Measurements from ENCODE around the gene TPSAB1.
"Not testable (repeated sequence)": the region's sequence is repeated elsewhere in the genome, so short reads cannot be mapped to it uniquely, and the experiment has no call there.

Gene TPSAB1

DNA sequence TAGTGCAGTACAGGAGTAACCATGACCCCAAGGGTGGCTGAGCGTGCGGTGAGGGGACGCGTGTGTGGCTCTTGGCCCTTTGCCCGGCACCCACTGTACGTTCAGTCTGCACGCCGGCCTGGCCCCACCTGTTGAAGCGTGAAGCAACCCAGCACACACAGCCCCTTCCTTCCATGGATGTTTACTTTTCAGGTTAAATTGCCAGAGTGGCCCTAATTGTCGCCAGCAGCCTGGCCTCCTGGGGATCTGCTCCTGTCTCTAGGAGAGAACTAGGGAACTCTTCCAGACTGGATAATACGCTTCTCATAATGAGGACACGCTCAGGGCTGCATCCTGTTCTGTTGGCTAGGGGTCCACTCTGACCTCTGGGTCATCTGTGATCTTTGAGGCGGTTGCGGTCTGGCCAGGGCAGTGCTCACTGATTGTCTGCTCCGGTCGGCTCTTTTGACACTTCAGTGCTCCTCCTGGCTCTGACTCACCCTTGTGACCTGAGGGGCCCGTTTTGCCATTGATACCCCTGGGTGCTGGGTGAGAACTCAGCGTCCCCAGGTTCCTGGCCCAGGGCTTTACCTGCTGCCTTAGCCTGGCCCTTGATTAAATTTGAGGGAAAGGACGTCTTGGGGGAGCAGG is 43.2 kb upstream of the TPSAB1 start:
- no peak for TF ChIP-seq CTCF (IDR thresholded peaks at IDR 0.05; ENCODE audit: extremely low read depth, missing control alignments)
- DNase-seq (ENCODE audit: low spot score), result no peak

DNA sequence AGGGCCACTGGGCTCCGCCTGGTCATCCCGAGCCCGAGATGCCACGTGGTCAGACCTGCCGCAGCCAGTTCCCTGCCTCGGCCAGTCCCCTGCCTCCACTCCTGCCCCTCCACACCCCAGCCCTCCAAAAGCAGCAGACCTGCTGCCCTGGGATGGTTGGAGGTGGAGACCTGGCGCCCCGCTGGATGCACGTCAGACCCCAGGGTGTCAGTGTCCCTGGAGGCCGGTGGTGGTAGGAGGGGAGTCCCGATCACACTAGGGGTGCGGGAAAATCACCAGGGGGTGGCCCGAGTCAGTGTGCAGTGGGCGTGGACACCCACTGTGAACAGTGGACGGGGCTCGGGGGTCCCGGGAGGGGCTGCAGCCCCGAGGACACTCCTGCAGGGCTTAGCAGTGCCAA is 42.3 kb upstream of the TPSAB1 start:
- no peak for DNase-seq (ENCODE audit: low spot score)
- no peak for TF ChIP-seq CTCF (IDR thresholded peaks at IDR 0.05; ENCODE audit: extremely low read depth, missing control alignments)

- DNase-seq (ENCODE audit: low spot score), result not testable (repeated sequence)
These were observed 41.7 kb upstream of the TPSAB1 start for GRCh38 chr16:1198671-1199346.

DNA sequence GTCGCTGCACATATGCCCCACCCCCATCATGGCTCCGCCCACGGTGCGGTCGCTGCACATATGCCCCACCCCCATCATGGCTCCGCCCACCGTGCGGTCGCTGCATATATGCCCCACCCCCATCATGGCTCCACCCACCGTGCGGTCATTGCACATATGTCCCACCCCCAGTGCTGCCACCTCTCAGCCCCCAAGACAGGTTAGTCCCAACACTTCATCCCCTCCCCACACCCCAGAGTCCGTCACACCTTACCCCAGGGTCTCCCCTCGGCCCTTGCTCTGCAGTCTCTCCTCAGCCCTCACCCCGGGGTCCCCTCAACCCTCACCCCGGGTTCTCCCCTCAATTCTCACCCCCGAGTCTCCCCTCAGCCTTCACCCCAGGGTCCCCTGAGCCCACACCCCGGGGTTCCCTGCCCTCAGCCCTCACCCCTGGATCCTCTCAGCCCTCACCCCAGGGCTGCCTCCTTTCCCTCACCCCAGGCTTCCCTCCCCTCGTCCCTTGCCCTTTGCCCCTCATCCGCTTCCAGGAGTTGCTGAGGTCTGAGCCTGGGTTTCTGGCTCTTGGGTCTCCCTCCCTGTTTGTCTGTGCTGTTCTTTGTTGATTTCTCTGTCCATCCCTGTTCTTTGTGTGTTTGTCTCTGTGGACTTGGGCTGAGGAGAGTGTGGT is 41.0 kb upstream of the TPSAB1 start:
- no peak for TF ChIP-seq CTCF (IDR thresholded peaks at IDR 0.05; ENCODE audit: extremely low read depth, missing control alignments)
- DNase-seq (ENCODE audit: low spot score), result no peak

DNA sequence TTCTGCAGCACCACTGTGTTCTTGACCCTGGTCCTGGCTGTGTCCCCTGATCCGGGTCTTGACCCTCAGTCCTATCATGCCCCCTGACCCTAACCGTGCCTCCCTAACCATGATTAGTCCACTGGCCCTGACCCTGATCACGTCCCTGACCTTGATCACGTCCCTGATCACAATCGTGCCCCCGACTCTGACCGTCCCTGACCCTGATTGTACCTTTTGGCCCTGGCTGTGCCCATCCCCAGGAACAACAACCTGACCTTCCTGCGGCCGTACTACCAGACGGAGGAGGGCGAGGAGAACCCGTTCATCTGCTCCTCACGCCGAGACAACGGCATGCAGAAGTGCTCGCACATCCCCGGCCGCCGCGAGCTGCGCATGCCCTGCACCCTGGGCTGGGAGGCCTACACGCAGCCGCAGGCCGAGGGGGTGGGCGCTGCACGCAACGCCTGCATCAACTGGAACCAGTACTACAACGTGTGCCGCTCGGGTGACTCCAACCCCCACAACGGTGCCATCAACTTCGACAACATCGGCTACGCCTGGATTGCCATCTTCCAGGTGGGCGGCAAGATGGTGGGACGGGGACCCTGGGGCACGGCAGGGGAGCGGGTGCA is 40.4 kb upstream of the TPSAB1 start:
- no peak for TF ChIP-seq CTCF (IDR thresholded peaks at IDR 0.05; ENCODE audit: extremely low read depth, missing control alignments)
- DNase-seq (ENCODE audit: low spot score), result no peak

DNA sequence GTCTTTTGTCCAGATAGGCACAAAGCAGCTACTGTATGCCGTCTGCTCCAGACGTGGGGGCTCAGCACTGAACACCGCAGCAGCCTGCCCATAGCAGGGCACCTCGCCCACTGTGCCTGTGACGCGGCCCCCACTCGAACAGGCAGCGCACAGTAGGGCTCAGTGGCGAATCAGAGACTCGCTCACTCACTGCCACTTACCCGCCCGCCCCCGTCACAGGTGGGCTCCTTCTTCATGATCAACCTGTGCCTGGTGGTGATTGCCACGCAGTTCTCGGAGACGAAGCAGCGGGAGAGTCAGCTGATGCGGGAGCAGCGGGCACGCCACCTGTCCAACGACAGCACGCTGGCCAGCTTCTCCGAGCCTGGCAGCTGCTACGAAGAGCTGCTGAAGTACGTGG is 39.1 kb upstream of the TPSAB1 start:
- no peak for TF ChIP-seq CTCF (IDR thresholded peaks at IDR 0.05; ENCODE audit: extremely low read depth, missing control alignments)
- DNase-seq (ENCODE audit: low spot score), result no peak

DNA sequence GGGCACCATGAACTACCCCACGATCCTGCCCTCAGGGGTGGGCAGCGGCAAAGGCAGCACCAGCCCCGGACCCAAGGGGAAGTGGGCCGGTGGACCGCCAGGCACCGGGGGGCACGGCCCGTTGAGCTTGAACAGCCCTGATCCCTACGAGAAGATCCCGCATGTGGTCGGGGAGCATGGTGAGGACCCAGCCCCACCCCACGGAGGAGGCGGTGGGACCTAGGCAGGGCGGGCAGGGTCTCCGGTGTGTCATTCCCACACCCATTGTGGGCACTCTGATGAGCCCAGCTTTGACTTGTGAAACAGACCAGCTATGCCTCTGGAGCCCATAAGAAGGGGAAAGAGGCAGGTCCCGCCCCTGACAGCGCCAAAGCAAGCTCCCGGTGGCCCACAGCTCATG is 38.2 kb upstream of the TPSAB1 start:
- no peak for TF ChIP-seq CTCF (IDR thresholded peaks at IDR 0.05; ENCODE audit: extremely low read depth, missing control alignments)
- DNase-seq (ENCODE audit: low spot score), result no peak

Data from GM20000 (cell line).